Stimulated activated CD8-positive, alpha-beta memory T cell treated with anti-CD3 and anti-CD28 coated beads, Interleukin-7, amount 100 ng/mL, for 48 hours (primary cell): ENCODE data around the gene SH2D3A.

ENCODE experiments used
- DNase-seq, 2 donors: peaks; one replicate each; pipeline ENCODE4 v3.0.0-alpha.2; 2020; ENCODE audit warnings: low read depth in 1 of 2; ENCODE audit errors: extremely low read depth in 1 of 2

The SH2D3A gene

GRCh38 chr19:6738787-6739389 lies 28.3 kb downstream of the SH2D3A start:
- DNase-seq: no peak

DNA sequence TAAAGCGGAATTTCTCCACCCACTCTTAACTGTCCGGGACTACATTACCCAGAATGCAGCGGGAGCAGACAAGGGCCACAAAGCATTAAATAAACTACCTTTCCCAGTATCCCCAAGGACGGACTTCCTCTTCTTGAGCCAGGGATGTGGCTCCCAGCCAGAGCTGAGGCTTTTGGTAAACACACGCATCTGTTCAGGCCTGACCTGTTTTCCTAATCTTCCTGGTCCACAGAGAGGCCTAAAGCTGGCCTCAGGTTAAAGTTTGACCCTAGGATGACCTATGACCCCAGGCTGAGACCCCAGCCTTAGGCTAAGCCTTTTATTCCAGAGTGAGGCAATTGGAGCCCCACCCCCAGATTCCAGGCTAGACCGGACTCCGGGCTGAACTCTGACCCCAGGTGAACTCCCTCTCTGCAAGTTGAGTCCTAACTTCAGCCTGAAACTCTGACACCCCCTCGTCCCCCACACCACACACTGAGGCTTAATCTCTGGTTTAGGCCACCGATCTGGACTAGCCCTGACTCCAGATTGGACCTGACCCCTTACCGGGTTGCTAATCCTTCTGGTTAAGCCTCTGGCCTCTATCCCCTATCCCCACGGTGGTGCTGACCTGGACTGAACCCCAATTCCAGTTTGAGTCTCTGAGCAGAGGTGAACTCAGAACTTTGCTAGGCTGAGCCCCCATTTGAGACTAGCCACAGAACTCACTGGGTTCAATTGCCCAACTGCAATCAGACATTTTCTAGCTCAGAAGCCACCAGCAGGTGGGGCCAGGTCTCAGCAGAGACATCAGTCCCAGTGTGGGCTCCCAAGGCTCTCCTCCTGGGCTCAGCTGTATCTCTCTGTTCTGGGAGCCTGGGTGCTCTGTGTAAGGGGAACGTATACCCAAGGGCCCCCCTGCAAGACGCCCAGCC lies 29.1 kb downstream of the SH2D3A start:
- DNase-seq: peak; percentile 55 to 76

GRCh38 chr19:6737284-6737872 lies 29.9 kb downstream of the SH2D3A start, which contains the start of gene GPR108:
TSS of gene GPR108 (minus strand) at chr19:6737580. CDS start at chr19:6737576, 4 bp downstream.
- DNase-seq: peak; percentile 99

DNA sequence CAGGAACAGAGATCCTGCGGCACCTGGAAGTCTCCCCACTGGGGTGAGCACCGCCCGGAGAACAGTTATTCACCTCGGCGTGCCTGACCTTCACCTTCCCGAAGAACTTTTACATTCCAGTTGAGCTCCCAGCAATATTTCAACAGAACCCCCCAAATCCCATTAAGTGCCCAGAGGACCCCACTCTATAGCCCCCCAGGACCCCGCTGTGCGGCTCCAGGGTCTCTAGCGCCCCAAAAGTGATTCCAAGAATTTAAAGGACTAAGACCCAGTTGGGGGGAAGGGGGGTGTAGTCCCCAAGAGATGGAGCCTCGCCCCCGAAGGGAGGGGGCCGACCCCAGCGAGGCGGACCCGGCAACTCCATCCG lies 30.3 kb downstream of the SH2D3A start:
- no peak for DNase-seq

DNA sequence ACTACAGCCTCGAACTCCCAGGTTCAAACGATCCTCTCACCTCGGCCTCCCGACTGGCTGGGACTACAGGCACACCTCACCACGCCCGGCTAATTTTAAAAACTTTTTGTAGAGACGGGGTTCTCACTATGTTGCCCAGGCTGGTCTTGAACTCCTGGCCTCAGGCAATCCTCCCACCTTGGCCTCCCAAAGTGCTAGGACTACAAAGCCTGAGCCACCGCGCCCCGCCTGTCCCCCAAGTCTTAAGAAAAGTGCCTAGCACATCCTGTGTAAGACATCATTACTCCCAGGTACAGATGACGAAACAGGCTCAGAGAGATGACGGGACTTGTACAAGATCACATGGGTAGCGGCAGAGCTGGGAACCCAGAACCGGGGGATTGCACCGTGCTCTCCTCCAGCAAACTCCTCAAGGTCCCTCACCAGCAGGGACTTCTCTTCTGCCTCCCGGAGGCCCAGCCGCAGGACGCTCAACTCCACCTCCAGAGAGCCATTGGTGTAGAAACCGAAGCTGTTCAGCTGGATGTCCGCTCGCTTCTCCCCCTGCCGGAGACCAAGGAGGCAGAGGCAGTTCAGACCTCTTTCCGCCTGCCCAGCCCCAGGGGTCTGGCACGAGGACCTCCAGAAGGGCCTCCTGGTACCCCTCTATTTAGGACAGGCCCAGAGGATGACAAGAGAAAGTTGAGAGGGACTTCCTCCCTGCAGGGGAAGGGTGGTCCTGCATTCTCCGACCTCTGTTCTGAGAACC lies 30.9 kb downstream of the SH2D3A start:
- DNase-seq: peak; percentile 55 to 70

DNA sequence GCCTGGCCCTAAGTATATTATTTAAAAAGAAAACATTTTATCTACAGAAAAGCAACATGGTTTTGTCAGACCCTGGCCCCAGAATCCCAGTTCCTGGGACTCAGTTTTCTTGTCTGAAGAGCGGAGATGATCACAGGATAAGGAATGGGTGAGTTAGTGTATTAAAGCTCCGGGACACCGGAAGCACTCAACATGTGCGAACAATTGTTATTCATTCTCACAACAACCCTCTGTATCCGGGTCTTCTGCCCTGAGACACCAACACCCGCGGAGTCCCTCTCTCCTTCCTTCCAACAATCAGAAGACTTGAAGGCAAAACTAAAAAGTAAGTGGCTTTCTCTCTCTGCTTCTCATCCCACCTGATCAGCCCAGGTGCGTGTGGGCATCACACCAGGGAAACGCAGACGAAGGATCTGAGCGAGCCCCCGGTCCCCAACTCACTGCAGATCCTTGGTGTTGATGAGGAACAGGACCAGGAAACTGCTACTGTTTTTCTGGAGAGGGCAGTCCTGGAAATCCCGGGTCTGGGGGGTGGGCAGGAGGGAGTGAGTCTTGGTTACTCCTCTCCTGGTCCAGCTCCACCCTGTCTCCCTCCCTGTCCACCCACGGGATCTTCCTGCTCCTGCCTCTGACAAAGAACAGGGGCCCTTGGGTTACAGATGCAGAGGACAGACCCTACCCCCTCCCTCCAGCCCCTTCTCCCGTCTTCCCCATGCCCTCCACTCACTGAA lies 31.9 kb downstream of the SH2D3A start:
- no peak for DNase-seq

DNA sequence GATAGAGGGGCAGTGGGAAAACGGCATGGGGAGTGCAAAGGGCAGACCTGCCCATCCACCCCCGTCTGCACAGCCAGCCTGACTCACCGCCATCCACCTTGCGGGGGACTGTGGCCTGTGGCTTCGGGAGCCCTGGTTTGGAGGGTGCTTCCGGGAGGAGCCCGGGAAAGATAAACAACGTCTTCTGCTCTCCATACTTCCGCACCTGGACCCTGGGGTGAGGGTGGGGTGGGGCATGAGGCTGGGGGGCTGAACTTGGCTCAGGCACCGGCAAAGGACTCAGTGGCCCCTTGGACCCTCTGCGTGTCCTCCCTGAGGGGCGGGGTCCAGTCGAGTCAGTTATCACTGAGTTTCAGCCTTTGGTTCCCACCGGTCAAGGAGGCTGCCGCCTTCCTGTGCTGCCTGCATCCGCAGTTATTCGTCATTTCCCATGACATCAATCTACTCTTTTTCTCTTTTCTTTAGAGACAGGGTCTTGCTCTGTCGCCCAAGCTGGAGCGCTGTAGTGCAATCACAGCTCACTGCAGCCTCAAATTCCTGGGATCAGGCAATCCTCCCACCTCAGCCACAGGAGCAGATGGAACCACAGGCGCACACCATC lies 33.0 kb downstream of the SH2D3A start:
- DNase-seq: no peak

DNA sequence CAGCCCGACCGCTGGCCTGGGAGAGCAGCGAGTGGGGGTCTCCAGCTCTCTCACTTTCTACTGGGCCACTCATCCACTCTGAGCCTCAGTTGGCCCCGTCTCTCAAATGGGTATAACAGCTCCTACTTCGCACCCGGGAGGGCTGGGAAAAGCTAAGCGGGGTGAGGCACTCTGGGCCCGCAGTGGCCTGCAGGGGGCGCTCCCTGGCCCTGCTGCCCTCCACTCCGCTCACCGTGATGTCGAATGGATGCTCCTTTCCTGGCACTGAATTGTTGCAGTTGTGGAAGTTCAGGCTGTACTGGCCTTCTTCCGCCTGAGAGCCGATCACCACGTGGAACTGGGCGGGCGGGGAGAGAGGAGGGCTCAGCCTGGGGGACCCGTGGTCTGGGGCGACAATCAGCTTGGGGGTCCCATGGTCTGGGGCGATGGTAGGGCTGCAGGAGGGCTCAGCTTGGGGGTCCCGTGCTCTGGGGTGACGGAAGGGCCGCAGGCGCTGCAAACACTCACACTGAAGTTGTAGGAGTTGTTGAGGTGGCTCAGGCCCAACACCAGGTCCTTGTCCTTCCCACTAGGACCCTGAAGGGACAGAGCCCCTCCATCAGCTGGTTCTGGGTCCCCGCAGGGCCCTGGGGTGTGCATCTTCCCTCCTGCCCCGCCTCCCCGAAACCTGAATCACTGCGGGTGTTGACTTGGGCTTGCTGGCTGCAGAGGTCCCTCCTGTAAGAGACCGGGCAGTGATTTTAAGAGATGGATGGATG lies 33.7 kb downstream of the SH2D3A start:
- DNase-seq: no peak

DNA sequence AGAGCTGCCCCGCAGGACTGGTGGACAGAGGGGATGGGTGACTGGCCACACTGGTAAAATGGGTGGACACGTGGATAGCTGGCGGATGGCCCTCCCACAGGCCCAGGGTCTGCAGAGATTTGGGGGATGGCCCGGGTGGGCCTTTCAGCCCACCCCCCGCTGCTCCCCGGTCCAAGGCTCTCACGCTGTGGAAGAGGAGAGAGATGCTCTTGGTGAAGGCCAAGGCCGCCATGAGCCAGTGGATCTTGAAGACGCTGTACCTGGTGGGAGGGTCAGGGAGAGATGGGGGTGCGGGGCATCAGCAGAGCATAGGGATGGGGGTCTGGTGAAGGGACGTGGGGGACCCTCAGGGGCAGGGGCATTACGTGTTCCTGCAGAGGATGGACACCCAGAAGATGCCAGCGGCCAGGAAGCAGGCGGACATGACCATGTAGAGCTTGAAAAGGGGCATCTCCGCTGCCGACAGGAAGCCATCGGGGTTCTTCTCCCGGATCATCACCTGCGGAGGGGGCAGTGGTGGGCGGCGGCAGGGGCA lies 34.4 kb downstream of the SH2D3A start:
- no peak for DNase-seq

DNA sequence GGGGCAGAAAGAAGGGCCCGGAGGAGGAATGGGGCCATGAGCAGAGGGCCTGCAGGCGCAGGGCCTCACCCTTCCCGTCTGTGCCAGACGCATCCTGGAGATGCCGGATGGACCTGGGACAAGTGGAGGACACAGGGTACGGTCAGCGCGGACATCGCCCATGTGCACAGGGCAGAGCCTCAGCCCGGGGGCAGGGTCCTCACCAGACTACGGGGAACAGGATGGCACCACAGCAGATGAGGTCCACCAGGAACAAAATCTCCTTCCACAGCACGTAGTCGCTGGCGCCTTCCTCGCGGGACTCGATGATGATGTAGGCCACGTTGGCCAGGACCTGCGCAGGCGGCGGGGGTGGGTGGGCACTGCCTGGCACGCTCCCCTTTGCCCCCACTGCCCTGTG lies 35.4 kb downstream of the SH2D3A start:
- DNase-seq: no peak

DNA sequence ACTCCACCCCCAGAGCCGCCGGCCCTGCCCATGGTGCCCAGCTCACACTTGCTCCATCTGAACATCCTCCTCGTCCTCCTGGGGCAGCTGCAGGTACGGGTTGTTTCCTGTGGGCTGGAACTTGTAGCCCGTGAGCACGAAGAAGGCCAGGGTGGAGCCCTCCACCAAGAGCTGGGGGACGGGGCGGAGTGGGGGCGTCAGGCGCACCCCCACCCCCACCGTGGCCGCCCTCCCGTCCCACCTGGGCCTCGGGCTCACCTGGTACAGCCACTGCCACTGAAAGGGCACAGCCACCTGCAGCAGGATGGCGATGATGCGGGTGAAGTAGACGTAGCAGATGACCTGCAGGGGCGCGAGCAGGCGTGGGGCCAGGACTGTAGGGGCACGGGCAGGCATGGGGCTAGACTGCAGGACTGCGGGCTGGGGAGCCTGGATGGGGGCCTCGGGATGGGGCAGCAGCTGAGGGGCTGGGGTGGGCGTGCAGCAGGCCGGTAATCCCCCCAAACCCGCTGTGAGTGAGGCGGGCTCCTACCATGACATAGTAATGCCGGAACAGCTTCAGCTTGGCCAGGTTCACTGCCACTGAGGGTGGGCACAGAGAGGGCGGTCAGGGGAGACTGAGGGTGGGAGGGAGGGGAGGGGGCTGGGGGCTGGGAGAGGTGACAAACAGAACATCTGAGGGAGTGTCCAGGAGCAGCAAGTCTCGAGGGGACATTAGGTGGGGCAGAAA lies 36.1 kb downstream of the SH2D3A start:
- no peak for DNase-seq

DNA sequence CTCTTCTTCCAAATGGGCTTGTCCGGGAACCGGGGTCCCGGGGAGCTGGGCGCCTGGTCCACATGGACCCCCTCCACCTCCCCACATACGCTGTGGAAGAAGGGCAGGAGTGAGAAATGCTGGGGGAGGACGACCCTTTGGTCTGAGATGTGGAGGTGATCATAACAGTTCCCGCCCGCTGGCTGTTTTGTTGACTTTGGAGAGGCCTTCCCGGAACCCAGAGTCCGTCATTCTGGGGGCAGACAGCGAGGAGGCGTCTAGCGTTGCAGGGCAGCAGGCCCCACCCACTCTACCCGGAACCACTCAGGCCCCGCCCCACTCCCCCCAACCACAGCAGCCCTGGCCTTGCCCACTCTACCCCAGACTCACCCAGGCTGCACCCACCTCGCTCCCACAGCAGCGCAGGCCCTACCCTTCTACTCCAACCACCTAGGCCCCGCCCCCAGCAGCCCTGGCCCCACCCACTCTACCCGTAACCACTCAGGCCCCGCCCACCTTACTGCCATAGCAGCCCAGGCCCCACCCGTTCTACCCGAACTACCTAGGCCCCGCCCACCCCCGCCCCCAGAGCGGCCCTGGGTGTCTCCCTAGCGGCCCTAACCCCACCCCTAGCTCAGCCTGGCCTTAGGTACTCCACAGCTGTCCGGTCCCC lies 37.0 kb downstream of the SH2D3A start:
- peak in 1 of 2 donors; percentile 50 for DNase-seq

DNA sequence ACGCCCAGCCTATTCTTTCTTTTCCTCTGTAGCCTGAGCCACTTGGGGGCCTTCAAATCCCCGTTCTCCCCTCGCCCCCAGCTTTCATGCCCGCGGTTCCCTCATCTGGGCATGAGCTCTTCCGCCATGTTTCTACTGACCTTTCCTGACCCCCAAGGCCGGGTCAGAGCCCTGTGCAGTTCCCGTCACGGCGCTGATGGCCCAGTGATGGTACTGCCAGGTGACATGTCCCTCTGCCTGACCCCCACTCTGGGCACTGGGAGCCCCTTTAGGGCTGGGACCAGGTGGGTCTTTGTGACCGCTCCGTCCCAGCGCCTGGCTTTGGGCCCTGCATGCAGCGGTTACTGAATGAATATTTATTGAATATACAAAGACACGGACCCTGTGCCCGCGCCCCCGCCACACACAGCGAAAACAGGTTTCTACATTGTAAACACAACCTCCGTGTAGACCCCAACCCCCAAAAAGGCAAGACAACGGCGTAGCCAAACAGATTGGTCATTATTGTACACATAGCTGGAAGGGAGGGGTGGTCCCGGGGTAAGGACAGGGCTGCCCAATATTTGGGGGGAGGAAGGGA lies 37.6 kb downstream of the SH2D3A start:
- no peak for DNase-seq

GRCh38 chr19:6728346-6728745 lies 38.9 kb downstream of the SH2D3A start:
- no peak for DNase-seq

- no peak for DNase-seq
Observed at GRCh38 chr19:6725513-6726231, 41.6 kb downstream of the SH2D3A start.

GRCh38 chr19:6724631-6725492 lies 42.4 kb downstream of the SH2D3A start:
- DNase-seq: no peak
